COLO668 (cell line): ENCODE data around the gene BCCIP.
A peak's percentile ranks its signal among the peaks of the same experiment; 100 is the strongest.

Experiments
- DNase-seq: peaks from one replicate; lab custom pipeline; 2025; ENCODE audit not compliant: unreplicated experiment; lab: John Stamatoyannopoulos, UW

Gene BCCIP

DNA sequence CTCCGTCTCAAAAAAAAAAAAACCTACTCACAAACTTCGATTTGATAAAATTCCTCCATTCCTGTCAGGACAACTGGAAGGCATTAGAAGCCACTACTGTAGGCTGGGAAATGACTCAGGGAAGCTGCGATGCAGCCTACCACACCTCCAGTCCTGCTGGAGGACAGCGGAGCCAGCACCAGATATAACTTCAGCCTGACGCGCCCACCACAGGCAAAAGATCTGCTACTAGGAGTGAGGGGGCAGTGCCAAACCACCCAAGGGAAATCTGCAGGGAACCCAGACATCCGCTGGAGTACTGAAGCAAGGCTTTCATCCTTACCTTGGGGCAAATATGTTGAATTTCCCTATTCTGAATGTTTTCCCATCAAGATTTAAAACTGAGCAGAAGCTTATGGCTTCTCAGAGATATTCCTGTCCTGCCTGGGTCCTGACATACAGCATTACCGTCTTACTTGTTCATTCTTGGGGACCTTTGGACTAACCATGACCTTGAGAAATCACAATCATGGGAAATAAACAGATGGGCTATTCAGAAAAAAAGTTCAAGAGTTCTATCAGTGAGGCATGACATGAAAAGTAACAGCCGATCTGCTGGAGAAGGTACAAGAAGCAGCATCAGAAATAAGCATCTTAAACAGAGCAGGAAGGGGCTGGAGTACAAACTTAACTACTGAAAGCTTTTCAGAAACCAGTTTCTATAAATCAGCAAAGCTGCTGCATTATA, 20.4 kb downstream of the BCCIP start:
- no peak for DNase-seq

DNA sequence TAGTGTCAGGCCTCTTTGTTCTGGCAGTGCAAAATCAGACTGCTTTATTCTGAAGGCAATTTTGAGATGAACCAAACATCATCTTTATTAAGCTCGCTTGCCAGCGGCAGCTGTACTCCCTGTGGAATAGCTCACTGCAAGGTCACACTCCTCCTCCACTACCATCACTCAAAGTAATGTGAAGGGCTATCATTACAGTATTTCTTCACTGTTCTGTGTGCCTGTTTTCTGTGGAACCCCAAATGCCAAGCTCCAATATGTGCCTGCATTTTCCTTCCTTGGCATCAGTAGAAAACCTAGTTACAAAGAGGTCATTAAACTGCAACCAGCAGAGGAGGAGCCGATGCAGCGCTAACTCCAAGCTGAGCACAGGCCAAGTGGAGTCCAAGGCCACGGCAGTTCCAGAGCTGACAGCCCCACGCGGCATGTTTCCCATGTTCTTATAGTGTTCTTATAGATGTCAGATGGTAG, 21.4 kb downstream of the BCCIP start:
- DNase-seq, result no peak

DNA sequence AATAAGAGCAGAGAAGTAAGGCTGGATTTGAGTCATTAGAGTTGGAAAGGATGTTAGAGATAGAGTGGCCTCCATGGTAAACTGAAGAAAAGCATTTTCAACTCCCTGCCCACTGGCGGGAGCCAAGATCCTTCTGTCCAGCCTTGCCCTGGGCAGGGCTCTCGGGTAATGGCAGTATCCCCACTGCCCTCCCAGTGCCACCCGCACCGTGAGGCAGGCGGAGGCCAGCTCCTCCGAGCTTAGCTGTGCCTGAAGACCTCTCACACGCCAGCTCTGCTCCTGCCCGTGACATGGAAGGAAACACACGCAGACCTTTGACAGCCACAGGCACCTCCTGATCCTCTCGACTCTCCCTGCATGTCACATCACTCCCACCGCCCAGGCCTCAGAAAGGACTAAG, 22.3 kb downstream of the BCCIP start:
- DNase-seq, result no peak

- DNase-seq, result no peak
Measured at GRCh38 chr10:125846894-125847293, 23.5 kb downstream of the BCCIP start.

GRCh38 chr10:125848371-125848770, 25.0 kb downstream of the BCCIP start:
- DNase-seq, result no peak

DNA sequence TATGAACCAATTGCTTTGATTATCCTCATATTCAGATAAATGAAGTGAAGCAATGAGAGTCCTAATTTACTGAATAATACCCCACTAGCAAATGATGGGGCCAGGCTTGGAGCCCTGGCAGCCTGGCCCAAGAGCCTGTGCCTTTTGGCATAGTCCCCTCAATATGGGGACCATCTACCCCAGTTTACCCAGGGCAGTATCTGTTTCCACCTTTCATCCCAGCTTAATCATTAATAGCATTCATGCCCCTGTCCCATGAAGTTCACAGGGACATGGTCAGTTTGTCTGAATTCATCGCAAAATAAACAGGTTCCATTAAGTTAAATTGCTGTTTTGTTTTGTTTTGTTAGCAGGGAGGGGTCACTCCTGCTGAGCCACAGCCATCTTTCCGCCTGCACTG, 25.5 kb downstream of the BCCIP start:
- no peak for DNase-seq

- no peak for DNase-seq
Measured at GRCh38 chr10:125849448-125849847, 26.1 kb downstream of the BCCIP start.

DNA sequence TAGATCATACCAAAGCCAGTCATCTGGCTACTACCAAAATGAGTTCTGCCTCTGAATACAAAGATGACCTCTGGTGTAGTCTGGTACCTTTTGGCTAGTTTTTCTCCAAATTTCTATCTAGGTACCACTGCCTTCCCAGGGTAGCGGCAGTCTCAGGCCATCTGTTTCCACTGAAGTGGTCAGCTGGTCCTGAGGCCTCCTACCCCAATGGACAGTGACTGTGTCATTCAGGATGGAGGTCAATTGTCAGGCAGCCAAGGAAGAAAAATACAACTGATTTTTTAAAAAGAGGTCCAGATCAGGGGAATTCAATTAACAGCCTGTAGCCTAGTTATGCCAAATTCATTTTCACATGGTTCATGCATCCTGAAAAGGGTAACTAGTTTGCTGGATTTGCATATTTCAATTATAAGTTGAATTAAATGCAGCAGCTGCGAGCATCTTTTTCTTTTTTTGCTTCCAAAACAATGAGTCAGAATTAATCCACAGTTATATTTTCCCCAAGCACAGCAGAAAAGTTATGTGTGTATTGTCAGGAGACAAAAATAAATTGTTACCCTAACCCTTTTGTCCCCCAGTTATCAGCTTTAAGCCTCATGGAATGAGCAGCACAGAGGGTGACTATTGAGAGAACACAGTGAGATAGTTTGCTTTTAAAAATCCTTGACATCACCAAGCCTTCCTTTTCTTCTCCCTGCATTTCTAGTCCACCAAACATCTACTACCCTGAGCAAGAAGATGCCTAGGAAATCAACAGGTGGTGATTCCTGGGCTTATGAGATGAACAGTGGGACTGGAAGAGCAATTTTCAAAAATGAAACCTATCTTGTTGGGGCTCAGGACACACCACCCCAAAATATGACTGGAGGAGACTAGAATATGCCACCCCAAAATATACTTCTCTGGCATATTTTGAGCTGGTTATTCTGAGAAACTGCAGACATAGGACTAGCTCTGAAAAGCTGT, 27.7 kb downstream of the BCCIP start:
- DNase-seq, result no peak

DNA sequence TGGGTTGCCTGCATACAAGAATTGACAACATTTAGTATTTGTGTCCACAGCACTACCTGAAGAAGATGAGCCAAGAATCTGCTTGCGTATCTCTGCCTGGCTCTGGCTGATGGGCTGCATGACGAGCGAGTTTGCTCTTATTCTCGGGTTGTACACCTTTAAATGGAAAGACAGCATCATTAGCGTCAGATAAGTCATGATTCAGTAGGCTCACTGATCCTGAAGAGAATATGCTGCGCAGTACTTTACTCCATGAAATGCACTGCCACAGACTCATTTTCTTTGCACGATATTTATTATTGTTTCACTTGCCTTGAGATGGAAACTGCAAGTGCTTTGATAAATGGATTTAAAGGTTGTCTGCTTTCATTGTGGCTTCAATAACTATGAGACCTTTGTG, 29.1 kb downstream of the BCCIP start:
- DNase-seq, result no peak

GRCh38 chr10:125857185-125857760, 33.9 kb downstream of the BCCIP start:
- no peak for DNase-seq

GRCh38 chr10:125859128-125859817, 35.9 kb downstream of the BCCIP start:
- DNase-seq, result peak; percentile 62

DNA sequence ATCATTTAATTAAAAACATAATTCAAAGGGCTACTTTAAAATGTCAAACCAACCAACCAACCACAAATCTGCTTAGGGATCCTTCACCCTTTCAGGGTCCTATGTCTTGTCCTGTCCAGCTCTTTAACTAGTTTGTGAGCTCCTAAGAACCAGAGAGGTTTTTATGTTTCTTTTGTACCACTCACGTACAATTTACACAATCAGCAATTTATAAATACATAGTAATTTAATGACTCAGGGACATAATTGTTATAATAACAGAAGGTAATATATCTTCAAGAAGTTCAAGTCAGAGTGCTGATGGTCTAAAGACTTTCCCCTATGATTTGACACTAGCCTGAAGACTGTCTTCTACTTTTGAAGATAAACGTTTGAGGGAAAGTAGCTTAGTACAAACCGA, 41.8 kb downstream of the BCCIP start:
- DNase-seq, result no peak

DNA sequence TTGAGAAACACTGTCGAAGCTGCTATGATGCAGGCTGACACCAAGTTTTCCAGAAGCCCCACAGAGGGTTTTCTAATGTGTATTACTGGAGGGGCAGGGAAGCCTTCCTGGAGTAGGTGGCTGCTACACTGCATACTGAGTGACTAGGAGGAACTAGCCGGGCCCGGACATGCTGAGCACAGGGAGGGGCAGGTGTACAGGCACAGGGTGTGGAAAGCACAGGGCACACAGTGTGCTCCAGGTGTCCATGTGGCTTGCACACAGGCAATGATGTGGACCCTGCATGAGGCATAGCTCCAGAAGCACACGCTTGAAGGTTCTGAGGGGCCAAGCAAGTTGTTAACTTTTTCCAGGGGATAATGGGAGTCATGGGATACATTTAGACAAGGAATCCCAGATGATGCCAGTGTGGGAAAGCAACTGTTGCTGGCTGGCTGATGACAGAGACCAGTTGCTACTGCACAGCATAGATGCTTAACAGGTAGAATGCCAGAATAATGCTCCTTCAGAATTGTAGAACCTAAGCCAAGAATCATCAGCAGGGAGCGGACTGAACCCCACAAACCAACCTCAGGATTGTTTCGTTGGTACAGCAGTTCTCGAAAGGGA, 43.2 kb downstream of the BCCIP start:
- DNase-seq, result no peak

DNA sequence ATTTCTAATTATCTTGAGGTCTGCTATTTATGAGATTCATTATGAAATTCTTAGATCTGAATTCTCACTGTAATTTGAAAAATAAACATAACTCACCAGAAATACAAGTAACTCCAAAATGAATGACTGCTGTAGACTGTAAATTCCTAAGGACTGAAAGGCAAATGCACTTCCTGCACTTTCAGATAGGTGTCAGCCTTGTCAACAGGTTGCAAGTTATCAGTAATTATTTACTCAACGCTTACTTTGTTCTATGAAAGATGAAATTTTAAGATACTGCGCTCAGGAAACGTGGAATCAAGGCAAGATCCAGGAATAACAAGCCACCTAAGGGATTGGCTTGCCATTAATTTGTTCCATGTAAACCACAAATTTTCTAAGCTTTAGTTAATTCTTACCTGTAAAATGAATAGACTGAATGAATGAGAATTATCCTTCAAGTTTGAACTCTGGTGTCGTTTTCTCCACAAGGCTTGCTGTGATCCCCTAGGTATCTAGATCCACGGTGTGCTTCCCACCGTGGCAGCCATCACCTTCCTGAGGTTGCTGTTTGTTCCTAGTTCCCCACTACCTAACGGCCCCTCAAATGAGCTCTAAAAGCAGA, 45.1 kb downstream of the BCCIP start:
- peak; percentile 13 for DNase-seq

DNA sequence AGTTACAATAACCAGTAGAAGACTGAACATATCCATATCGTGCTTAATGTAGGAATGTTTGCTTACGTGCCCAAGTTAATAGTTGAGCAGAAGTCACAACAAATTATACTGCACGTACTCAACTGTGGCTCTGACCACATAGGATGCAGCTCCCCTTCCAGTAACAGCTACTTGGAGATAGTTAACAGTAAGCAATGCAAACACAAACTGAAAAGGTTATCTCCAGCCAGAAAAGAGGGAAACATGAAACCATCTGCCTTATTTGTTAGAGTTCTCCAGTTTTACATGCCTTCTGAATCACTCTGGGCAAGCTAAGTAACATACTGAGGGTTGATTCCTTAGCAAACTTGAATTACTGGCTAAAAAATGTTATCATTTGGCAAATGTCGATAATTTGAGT, 48.0 kb downstream of the BCCIP start:
- no peak for DNase-seq

GRCh38 chr10:125878957-125879835, 55.9 kb downstream of the BCCIP start:
- no peak for DNase-seq

DNA sequence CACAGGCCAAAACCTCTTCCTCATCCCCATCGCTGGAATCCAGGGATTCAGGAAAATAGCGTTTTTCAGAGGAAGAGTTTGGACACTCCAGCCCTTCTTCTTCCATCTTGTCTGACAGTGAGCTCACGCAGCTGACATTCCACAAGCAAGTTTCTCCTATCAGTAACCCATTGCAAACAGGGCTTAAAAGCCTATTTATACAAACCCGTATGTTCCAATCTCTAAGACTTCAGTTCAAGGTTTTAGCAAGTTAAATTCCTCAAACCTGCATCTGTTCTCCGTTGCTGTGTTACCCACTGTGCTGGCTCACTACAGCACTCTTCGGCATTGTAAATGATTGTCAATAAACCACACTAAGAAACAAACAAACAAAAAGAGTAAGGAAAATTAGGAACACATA, 57.4 kb downstream of the BCCIP start:
- DNase-seq, result no peak

DNA sequence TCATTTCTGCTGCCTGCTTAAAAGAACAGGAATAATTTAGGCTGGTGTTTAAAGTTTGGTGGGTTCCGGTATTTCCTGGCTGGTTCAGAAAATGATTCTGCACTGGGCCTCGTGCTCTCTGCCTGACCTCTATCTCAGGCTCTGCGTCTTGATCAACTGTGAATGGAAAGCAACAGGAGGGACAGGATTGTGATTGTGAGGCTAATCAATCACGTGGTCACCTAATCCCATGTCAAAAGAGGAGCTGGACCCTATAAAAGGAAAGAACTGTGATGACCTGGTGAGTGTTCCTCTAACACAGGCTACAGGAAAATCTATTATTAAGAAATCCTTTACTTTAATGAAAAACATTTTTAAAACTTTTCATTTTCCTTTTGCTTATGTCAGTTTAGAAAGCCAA, 57.8 kb downstream of the BCCIP start, which contains the start of gene DHX32:
Gene DHX32 (minus strand): TSS at position 101 of the 400 bp plus-strand sequence. CDS start 468 bp downstream, outside the sequence.
- no peak for DNase-seq

GRCh38 chr10:125882596-125882995, 59.2 kb downstream of the BCCIP start:
- no peak for DNase-seq
